ENCODE data around the gene SYK. TPM values are rescaled to one million over a fixed set of nuclear protein-coding genes. Genes with fewer than 3 reads are reported as not detected.
A peak's percentile ranks its signal among the peaks of the same experiment; 100 is the strongest.
"Not testable (repeated sequence)": the region's sequence is repeated elsewhere in the genome, so short reads cannot be mapped to it uniquely, and the experiment has no call there.

SYK gene
- total RNA-seq, 1 donor from 2014 or later, result 25.6 TPM

DNA sequence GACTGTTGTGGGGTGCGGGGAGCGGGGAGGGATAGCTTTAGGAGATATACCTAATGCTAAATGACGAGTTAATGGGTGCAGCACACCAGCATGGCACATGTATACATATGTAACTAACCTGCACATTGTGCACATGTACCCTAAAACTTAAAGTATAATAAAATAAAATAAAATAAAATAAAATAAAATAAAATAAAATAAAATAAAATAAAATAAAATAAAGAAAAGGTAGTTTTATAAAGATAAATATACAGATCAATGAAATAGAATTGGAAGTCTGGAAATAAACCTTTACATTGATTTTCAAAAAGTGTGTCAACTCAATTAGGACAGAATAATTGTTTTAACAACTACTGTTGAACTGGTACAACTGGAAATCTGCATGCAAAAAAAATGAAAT is 8.6 kb upstream of the SYK start:
- ATAC-seq; DNase-seq (ENCODE audit: low spot score); intact Hi-C loops (cut with DNase I): not testable (repeated sequence)

DNA sequence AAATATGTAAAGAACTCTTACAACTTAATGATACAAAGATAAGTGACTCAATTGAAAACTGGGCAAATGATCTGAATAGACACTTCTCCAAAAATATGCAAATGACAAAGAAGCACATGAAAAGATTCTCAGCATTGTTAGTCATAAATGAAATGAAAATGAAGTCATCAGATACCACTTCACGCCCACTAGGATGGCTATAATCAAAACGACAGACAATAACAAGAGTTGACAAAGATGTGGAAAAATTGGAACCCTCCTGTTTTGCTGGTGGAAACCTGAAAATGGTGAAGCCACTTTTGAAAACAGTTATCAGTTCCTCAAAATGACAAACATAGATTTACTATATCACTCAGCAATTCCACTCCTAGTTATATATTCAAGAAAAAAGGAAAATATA is 7.9 kb upstream of the SYK start:
- intact Hi-C loops (cut with DNase I), result no loop called here
- DNase-seq (ENCODE audit: low spot score), result no peak

DNA sequence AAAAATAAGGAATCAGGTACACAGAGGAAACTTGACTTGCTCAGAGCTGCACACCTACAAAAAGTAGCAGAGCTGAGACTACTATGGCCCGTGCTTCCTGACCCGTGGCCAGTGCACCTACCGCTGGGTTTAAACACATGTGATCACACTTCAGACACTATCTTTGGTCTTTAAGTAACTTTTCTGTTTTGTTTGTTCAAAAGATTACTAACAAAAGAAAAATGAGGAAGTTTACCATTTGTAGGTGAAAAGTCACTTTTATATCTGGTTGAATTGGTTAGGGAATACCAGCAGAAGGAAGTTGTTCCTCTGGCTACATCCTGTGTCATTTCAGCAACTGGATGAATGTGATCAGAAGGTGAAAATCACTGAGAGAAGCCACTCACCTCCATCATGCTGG is 6.5 kb upstream of the SYK start:
- intact Hi-C loops (cut with DNase I), result no loop called here
- no peak for ATAC-seq

More for the DNA sequence above, 7.9 kb upstream of the SYK start:
- ATAC-seq, result no peak

DNA sequence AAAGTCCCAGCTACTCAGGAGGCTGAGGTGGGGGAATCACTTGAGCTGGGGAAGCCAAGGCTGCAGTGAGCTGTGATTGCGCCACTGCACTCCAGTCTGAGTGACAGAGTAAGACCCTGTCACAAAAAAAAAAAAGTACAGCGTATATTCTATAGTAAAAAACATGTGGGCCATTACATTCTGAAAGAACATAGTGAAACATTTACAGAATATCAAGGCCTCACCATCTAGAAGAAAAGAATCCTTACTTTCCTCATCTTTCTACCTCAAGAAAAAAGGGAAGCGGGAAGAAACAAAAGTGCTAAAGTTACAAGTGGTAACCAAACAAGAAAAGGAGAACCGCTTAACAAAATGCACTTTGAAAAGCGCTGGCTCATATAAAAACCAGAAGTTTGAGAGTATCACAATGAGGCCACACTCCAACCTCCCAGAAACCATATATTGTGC is 5.7 kb upstream of the SYK start:
- DNase-seq (ENCODE audit: low spot score) (no peak), ATAC-seq (peak; percentile 28)
- intact Hi-C loops (cut with DNase I), result no loop called here

More for the DNA sequence above, 6.5 kb upstream of the SYK start:
- no peak for DNase-seq (ENCODE audit: low spot score)

- intact Hi-C loops (cut with DNase I), result no loop called here
- DNase-seq (ENCODE audit: low spot score) (no peak), ATAC-seq (no peak)
These were observed 2.3 kb upstream of the SYK start for GRCh38 chr9:90799271-90799852.

DNA sequence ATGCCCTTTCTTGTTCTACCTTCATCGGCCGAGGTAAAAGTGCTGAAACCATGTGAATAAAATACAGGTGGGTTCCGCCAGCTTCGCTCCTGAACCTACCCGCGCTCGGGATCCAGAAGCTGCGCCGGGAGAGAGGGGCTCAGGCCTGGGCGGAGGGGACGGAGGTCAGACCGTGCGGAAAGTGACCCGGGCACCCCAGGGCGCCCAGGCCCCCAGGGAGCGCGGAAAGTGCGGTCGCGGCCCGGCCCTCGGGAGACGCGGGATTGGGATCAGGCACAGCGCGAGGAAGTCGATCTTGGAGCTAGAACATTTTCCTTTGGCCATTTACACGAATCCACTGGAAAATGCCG is 329 bp downstream of the SYK start:
- intact Hi-C loops (cut with DNase I), result no loop called here
- ATAC-seq (no peak), DNase-seq (ENCODE audit: low spot score) (no peak)

DNA sequence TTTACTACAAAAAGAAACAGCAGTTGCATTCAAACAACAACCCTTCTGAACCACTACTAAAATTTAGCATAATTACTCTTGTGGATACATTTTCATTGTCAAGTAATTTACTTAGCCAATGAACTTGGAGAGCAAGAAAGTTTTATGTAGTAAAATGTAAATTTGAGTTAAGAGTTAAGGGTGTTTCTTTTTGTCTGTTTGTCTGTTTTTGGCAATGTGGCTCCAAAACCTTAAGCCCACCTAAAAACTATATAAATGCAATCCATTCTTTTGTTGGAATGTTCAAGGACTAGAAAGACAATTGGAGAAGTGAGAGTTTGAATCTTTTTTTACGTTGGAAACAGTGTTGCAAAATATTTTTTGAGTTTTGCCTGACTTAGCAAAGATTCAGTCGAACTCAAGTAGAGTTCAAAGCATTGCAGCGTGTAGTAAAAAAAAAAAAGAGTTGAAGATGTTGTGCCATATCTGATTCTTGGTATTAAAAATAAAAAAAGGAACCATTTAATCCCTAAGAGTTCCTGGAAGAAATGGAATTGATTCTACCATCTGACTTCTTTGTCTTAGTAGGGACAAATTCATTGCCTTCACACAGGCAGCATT is 867 bp downstream of the SYK start:
- ATAC-seq, result no peak
- intact Hi-C loops (cut with DNase I), result no loop called here
- DNase-seq (ENCODE audit: low spot score), result no peak

- ATAC-seq, result no peak
- intact Hi-C loops (cut with DNase I), result no loop called here
- DNase-seq (ENCODE audit: low spot score), result no peak
These were observed 2.4 kb downstream of the SYK start for GRCh38 chr9:90803860-90804593.

DNA sequence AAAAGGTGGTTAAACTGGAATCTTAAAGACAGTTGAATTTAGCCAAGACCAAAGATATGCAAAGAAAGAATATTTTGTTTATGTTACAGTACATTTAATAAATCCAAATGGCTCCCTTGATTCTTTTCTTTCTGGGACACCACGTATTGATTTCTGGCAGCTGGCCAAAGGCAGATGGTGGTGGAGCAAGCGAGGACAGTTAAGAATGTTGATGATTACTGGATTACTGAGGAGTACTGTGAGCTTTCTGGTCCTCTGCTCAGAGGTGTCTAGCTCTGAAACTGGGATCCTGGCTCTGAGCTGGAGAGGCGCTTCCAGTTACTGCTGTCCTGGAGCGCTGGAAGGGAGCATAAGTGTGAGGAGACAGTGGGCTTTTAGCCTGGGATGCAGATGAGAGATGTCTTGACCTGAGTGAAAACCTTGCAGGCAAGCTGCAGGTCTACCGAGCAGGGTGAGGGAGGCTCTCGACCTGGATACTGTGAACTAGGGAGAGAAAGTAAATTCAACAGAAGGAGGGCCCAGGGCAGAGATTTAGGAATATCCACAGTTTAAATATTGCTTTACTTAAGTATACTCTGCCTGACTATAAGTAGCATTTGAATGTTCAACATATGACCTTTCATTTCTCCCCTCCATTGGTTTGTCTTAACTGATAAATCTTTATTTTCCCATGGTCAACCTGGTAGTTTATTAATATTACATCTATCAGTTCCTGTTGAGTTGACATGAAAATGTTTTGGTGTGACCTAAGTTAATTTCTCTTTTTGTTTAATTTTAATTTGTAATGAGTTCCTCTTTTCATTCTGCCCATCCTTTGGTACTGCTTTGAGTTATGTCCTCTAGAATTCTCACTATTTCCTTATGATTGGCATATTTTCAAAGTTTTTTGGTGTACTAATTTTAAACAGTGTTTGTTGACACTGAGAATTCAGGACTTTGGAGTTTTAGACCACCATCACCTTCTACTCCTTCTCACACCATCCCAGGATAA is 3.7 kb downstream of the SYK start:
- DNase-seq (ENCODE audit: low spot score) (no peak), ATAC-seq (no peak)
- intact Hi-C loops (cut with DNase I), result no loop called here

DNA sequence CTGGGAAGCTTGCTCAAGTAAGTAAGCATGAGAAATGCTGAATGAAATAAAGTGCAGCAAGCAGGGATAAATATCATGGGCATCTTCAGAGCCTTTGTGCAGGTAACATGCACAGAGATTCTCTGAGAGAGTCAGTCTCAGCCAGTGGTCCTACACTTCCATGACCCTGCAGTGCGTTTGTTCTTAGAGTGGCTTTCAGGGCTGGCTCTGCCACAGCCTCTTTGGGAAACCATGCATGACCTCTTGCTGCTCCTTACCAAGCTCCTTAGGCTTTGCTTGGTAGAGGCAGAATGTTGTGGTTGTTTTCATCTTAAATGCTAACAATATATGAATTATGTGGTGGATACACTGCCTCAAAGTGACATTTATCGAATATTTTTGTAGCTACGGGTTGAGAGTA is 5.4 kb downstream of the SYK start:
- ATAC-seq (no peak), DNase-seq (ENCODE audit: low spot score) (no peak)
- intact Hi-C loops (cut with DNase I), result no loop called here

- ATAC-seq, result no peak
- intact Hi-C loops (cut with DNase I), result no loop called here
- DNase-seq (ENCODE audit: low spot score), result no peak
These were observed 6.8 kb downstream of the SYK start for GRCh38 chr9:90808398-90808797.

DNA sequence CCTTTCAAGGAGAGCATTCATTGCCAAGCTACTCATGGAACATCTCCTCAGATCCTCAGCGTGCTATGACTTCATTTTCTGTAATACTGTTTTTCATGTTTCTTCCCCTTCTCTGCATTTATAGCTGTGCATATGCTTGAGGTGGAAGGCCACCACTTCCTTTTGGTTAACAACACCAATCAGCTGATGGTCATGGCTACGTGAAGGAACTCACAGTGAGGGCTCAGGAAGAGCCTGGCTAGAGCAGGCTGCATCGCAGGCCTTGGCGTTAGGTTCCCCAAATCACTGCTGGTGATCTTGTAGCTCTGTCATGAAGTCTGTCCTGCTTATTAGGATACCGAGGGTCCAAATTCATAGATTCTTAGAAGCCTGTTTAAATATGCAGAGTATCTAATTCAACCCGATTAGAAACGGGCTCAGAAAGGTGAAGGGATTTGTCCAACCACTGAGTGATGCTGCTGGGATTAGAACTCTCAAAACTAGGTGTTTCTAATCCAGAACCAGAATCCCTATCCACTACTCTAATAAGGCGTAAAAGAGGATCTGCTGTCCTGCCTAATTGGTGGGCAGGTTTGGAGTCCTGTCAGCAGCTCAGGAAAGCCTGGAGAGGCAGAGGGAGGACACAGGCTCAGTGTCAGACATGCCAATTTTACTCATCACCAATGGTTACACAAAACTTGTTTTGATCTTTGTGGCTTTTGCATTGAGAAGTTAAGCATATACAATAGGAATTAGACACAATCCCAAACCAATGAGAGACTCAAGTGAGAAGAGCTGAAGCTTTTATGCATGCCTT is 7.5 kb downstream of the SYK start:
- DNase-seq (ENCODE audit: low spot score) (no peak), ATAC-seq (peak; percentile 75)
- intact Hi-C loops (cut with DNase I), result no loop called here

GRCh38 chr9:90810691-90811090 is 9.1 kb downstream of the SYK start:
- ATAC-seq (no peak), DNase-seq (ENCODE audit: low spot score) (no peak)
- intact Hi-C loops (cut with DNase I), result no loop called here

DNA sequence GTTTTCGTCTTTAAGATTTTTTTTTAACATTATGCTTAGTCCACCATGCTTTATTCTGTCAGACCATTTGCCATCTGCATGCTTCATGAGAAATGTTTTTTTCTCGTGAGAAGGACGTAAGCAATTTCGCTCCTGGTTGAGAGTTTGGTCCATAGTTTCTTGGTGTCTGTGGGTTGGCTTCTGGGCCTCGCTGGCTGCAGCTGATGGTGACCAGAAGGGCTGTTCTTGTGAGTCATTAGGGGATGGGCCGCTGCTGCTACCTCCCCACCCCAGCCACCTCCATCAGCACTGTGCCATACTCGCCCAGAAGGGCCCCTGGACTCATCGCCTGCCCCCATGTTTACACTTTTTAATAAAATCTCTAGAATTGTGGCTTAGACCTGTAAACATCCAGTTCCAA is 11.4 kb downstream of the SYK start:
- DNase-seq (ENCODE audit: low spot score) (no peak), ATAC-seq (no peak)
- intact Hi-C loops (cut with DNase I), result no loop called here

DNA sequence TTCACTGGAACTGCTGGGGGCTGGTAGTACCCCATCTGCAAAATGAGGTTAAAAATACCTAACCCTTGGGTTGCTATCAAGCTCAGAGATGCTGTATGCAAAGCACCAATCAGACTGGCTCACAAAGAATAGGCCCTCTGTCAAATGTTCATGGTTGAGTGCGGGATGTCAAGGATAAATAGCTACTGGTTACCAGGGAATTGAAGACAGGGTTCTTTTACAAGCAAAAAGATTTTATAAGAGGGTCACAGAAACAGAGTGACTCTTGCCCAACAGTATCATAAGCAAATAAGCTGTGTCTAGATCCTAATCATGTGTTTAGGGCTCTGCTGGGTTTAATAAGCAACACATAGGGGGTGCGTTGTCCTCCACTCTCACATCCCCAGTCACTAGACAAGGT is 11.9 kb downstream of the SYK start:
- ATAC-seq, result no peak
- no peak for DNase-seq (ENCODE audit: low spot score)
- intact Hi-C loops (cut with DNase I), result no loop called here

GRCh38 chr9:90814355-90814754 is 12.7 kb downstream of the SYK start:
- ATAC-seq (no peak), DNase-seq (ENCODE audit: low spot score) (no peak)
- intact Hi-C loops (cut with DNase I), result no loop called here

GRCh38 chr9:90815183-90815943 is 13.7 kb downstream of the SYK start:
- peak; percentile 74 for DNase-seq (ENCODE audit: low spot score)
- intact Hi-C loops (cut with DNase I), result no loop called here
- peak; percentile 70 for ATAC-seq

- intact Hi-C loops (cut with DNase I), result no loop called here
- ATAC-seq, result no peak
- no peak for DNase-seq (ENCODE audit: low spot score)
These were observed 14.3 kb downstream of the SYK start for GRCh38 chr9:90815944-90816357.

Measured in sciatic nerve (tissue), 2 donors.